ENCODE measurements around the gene AP3B1. TPM values are rescaled to one million over a fixed set of nuclear protein-coding genes. Genes with fewer than 3 reads are reported as not detected.

Gene AP3B1
- polyA plus RNA-seq, 3 donors: 20.3 to 39.8 (median 24.9) TPM

DNA sequence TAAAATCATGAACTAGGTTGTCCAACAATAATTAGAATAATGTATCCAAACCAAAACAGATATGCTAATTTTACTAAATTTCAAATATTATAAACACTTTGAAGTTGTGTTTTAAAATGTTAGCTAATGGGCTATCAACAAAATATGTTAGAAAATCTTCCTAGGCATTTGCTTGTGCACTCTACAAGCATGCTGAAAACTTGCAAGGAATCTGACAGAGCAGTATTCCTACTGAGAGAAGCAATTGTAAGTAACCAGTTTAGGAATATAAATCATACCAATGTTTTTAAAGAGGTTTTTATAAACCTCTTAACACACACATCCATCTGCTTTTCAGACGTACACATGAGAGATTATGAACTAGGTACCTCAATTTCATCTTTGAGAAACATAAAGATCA, 289.9 kb downstream of the AP3B1 start:
- H3K9me3 ChIP-seq (replicated peaks in 1 of 2; ENCODE audit: control insufficient read depth in 1 of 2, insufficient read depth in 1 of 2, low read length in 2 of 2): no peaks in the 10 kb centered on the region
- no peak overlapping the region for H2AFZ ChIP-seq (ENCODE audit: insufficient read depth, low read depth, low read length, poor library complexity, severe bottlenecking)
- peaks cover 14 to 34% of the 10 kb centered on the region in 2 donors for H3K36me3 ChIP-seq (replicated peaks in 1 of 2; ENCODE audit: control insufficient read depth in 1 of 2, insufficient read depth in 2 of 2, low read length in 2 of 2)
- no peaks in the 10 kb centered on the region for H4K20me1 ChIP-seq (ENCODE audit: insufficient read depth, low read length)
- no peak overlapping the region for H3K4me2 ChIP-seq (replicated peaks; ENCODE audit: extremely low read depth, low read length, poor library complexity, severe bottlenecking)
- no peaks in the 10 kb centered on the region for H3K79me2 ChIP-seq (ENCODE audit: insufficient read depth, low read length)
- WGBS (ENCODE audit: insufficient coverage): 100% methylated on average over 1 of the region's 1 CpG
- no peak overlapping the region for H3K9ac ChIP-seq (ENCODE audit: insufficient read depth, low read length, poor library complexity, severe bottlenecking)
- H3K27me3 ChIP-seq (ENCODE audit: control insufficient read depth in 2 of 2, insufficient read depth in 2 of 2, low read length in 2 of 2): no peaks in the 10 kb centered on the region
- peaks cover 0 to 2% (median 0%) of the 10 kb centered on the region in 3 donors for H3K27me3 Mint-ChIP-seq (ENCODE audit: low read depth in 3 of 3)
- no peaks in the 10 kb centered on the region for H3K9me3 Mint-ChIP-seq
- H3K4me1 Mint-ChIP-seq: peaks cover 17% of the 10 kb centered on the region
- H3K36me3 Mint-ChIP-seq: peaks cover 21 to 37% of the 10 kb centered on the region in 2 donors
- TF ChIP-seq, protein P1, sequence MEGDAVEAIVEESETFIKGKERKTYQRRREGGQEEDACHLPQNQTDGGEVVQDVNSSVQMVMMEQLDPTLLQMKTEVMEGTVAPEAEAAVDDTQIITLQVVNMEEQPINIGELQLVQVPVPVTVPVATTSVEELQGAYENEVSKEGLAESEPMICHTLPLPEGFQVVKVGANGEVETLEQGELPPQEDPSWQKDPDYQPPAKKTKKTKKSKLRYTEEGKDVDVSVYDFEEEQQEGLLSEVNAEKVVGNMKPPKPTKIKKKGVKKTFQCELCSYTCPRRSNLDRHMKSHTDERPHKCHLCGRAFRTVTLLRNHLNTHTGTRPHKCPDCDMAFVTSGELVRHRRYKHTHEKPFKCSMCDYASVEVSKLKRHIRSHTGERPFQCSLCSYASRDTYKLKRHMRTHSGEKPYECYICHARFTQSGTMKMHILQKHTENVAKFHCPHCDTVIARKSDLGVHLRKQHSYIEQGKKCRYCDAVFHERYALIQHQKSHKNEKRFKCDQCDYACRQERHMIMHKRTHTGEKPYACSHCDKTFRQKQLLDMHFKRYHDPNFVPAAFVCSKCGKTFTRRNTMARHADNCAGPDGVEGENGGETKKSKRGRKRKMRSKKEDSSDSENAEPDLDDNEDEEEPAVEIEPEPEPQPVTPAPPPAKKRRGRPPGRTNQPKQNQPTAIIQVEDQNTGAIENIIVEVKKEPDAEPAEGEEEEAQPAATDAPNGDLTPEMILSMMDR (IDR thresholded peaks at IDR 0.05): no peak
- DNase-seq: no peak
- H3K4me1 ChIP-seq (ENCODE audit: control insufficient read depth in 1 of 2, insufficient read depth in 2 of 2, low read length in 2 of 2): peaks cover 9% of the 10 kb centered on the region in 2 donors
- peak overlapping the region in 1 of 7 donors; percentile 38 for H3K27ac Mint-ChIP-seq
- no peak overlapping the region for H3K4me3 ChIP-seq (replicated peaks in 1 of 3; ENCODE audit: low read depth in 2 of 3, low read length in 3 of 3)
- H3K4me3 Mint-ChIP-seq: no peak overlapping the region
- intact Hi-C loops (cut with micrococcal nuclease): loop anchor here in 1 of 2 donors (10.0 kb wide), 1 partner anchor 360 kb away; no protein-coding TSS in a partner anchor
- H3K27ac ChIP-seq (ENCODE audit: low read depth in 1 of 2, low read length in 2 of 2): no peak overlapping the region

DNA sequence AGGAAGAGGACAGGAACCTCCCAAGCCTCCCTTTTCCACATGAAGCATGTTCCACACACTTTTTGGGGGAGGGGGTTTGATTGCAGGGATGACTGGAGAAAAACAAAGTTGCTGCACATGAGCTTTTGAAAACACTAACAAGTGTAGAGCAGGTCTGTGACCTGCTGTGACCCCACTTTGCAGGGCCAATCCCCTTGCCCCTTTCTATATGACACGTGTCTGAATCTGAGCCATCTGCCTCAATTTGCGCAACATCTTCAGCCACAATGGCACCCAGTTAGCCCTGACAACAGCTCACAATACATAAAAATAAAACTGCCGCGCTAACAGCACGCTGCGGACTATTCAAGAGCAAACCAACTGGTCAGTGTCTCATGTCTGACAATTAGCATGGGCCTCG, 290.6 kb downstream of the AP3B1 start:
- peaks cover 20 to 40% of the 10 kb centered on the region in 2 donors for H3K36me3 ChIP-seq (replicated peaks in 1 of 2; ENCODE audit: control insufficient read depth in 1 of 2, insufficient read depth in 2 of 2, low read length in 2 of 2)
- peaks cover 9% of the 10 kb centered on the region in 2 donors for H3K4me1 ChIP-seq (ENCODE audit: control insufficient read depth in 1 of 2, insufficient read depth in 2 of 2, low read length in 2 of 2)
- intact Hi-C loops (cut with micrococcal nuclease): loop anchor here in 1 of 2 donors (10.0 kb wide), 1 partner anchor 359 kb away; no protein-coding TSS in a partner anchor
- peak overlapping the region; percentile 29 to 88 (median 77) for H3K27ac Mint-ChIP-seq
- H3K4me1 Mint-ChIP-seq: peaks cover 17% of the 10 kb centered on the region
- no peaks in the 10 kb centered on the region for H3K27me3 ChIP-seq (ENCODE audit: control insufficient read depth in 2 of 2, insufficient read depth in 2 of 2, low read length in 2 of 2)
- WGBS (ENCODE audit: insufficient coverage): 82% methylated on average over 4 of the region's 7 CpGs
- H3K9ac ChIP-seq (ENCODE audit: insufficient read depth, low read length, poor library complexity, severe bottlenecking): no peak overlapping the region
- H3K79me2 ChIP-seq (ENCODE audit: insufficient read depth, low read length): no peaks in the 10 kb centered on the region
- peak overlapping the region; percentile 4 for H2AFZ ChIP-seq (ENCODE audit: insufficient read depth, low read depth, low read length, poor library complexity, severe bottlenecking)
- H3K4me2 ChIP-seq (replicated peaks; ENCODE audit: extremely low read depth, low read length, poor library complexity, severe bottlenecking): no peak overlapping the region
- H3K9me3 Mint-ChIP-seq: no peaks in the 10 kb centered on the region
- peak; percentile 5 to 18 (median 12) for DNase-seq
- H4K20me1 ChIP-seq (ENCODE audit: insufficient read depth, low read length): no peaks in the 10 kb centered on the region
- H3K27ac ChIP-seq (ENCODE audit: low read depth in 1 of 2, low read length in 2 of 2): peak overlapping the region in 1 of 2 donors; percentile 35
- H3K4me3 Mint-ChIP-seq: no peak overlapping the region
- TF ChIP-seq, protein P1 (IDR thresholded peaks at IDR 0.05): no peak
- peaks cover 0 to 2% (median 0%) of the 10 kb centered on the region in 3 donors for H3K27me3 Mint-ChIP-seq (ENCODE audit: low read depth in 3 of 3)
- no peak overlapping the region for H3K4me3 ChIP-seq (replicated peaks in 1 of 3; ENCODE audit: low read depth in 2 of 3, low read length in 3 of 3)
- peaks cover 27 to 43% of the 10 kb centered on the region in 2 donors for H3K36me3 Mint-ChIP-seq
- no peaks in the 10 kb centered on the region for H3K9me3 ChIP-seq (replicated peaks in 1 of 2; ENCODE audit: control insufficient read depth in 1 of 2, insufficient read depth in 1 of 2, low read length in 2 of 2)
